AG04450 (cell line): Measurements from ENCODE around the gene TRAP1. TPM values are rescaled to one million over a fixed set of nuclear protein-coding genes. Genes with fewer than 3 reads are reported as not detected.
"Not testable (repeated sequence)": the region's sequence is repeated elsewhere in the genome, so short reads cannot be mapped to it uniquely, and the experiment has no call there.

Source experiments
- CTCF ChIA-PET: fragments of 300-600, 350-600 bp; formaldehyde crosslinking; extraction: SDS; loops from one replicate; lab custom pipeline; 2022; ENCODE audit warnings: antibody characterized with exemption, inconsistent platforms; lab: Charles Lee
- POLR2A ChIA-PET: fragments of 350-600 bp; formaldehyde crosslinking; extraction: SDS; loops from one replicate; lab custom pipeline; 2021; ENCODE audit warnings: antibody characterized with exemption, inconsistent platforms; lab: Yijun Ruan, JAX
- DNase-seq: peaks from one replicate; pipeline ENCODE4 v3.0.0-alpha.2; 2011; ENCODE audit warnings: low read depth, low spot score
- H3K27ac ChIP-seq: one replicate; pipeline ENCODE4 v1.5.1; 2012; ENCODE audit warnings: low read depth, low read length, control low read depth
- H3K27me3 ChIP-seq: one replicate; pipeline ENCODE4 v1.6.0; 2012; ENCODE audit warnings: low read length; ENCODE audit not compliant: control insufficient read depth, insufficient read depth
- H3K4me3 ChIP-seq: 2 replicates; pipeline ENCODE4 v1.5.1; 2011; ENCODE audit warnings: mild to moderate bottlenecking, low read depth, low read length, control low read depth
- H3K9me3 ChIP-seq: 2 replicates; pipeline ENCODE4 v1.5.1; 2012; ENCODE audit warnings: low read length; ENCODE audit not compliant: control insufficient read depth, insufficient read depth
- polyA plus RNA-seq: library from polyadenylated mRNA; depleted of rRNA; stranded (reverse); fragments of >200 nt; gene quantifications from 2 replicates; pipeline ENCODE4 v1.2.3, GENCODE V29; 2011
- TF ChIP-seq, protein P1 (sequence below): IDR thresholded peaks from 2 replicates; pipeline ENCODE4 v1.5.1; 2011; ENCODE audit warnings: low read depth, low read length, control low read depth, inconsistent platforms

TRAP1 gene
- polyA plus RNA-seq, 1 experiment = 83.9 TPM

GRCh38 chr16:3612510-3613466, 104.5 kb downstream of the TRAP1 start:
- TF ChIP-seq, protein P1, sequence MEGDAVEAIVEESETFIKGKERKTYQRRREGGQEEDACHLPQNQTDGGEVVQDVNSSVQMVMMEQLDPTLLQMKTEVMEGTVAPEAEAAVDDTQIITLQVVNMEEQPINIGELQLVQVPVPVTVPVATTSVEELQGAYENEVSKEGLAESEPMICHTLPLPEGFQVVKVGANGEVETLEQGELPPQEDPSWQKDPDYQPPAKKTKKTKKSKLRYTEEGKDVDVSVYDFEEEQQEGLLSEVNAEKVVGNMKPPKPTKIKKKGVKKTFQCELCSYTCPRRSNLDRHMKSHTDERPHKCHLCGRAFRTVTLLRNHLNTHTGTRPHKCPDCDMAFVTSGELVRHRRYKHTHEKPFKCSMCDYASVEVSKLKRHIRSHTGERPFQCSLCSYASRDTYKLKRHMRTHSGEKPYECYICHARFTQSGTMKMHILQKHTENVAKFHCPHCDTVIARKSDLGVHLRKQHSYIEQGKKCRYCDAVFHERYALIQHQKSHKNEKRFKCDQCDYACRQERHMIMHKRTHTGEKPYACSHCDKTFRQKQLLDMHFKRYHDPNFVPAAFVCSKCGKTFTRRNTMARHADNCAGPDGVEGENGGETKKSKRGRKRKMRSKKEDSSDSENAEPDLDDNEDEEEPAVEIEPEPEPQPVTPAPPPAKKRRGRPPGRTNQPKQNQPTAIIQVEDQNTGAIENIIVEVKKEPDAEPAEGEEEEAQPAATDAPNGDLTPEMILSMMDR = no peak
- H3K9me3 ChIP-seq = peaks cover 7% of the 10 kb centered on the region; the same call in 1 of the 2 replicates
- H3K27ac ChIP-seq = no peak overlapping the region
- no peaks in the 10 kb centered on the region for H3K27me3 ChIP-seq
- POLR2A ChIA-PET = no interaction called here
- CTCF ChIA-PET = no interaction called here
- no peak for DNase-seq
- H3K4me3 ChIP-seq = peak overlapping the region; percentile 98

DNA sequence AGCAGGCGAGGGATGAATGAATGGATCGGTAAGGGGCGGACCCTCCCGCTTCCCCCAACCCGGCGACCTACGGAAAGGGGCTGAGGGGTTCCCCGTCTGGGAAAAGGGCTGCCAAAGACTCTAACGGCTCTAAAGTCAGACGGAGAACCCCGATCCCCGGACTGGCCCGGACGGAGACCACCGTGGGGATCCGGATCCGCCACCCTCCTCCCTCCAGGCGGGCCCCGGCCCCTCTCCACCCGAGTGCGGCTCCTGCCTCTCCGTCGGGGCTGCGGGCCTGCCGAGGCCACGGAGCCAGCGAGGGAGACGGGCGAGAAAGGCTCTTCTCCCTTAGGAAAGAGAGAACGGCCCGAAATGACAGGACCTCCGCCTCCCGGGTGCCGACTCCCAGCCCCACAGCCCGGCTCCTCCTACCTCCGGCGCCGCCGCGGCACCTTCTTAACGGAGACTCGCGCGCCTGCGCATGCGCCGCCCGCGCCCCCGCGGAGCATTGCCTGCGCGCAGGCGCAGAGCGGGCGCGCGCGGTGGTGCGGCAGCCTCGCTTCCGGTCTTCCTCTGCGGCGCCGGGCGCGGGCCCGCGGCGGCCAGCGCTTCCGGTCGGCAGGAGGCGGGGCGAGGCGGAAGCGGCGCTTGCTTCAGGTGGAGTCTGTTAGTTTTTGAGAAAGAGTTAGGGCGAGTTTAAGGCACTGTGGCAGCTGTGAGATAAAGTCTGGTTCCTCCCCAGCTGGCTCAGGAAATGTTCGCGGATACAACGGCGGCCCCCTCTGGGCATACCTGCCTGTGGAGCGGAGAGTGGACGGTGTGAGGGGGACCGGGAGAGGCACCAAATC, 106.0 kb downstream of the TRAP1 start, which contains the start of gene SLX4:
Gene SLX4 (minus strand): TSS at position 461 of the 830 bp plus-strand sequence. CDS start 2,642 bp downstream, outside the sequence.
- DNase-seq = peak; percentile 61
- TF ChIP-seq, protein P1 = no peak
- H3K4me3 ChIP-seq = peak within 1 kb of the TSS; percentile 98
- ChIA-PET CTCF (no interaction called here), POLR2A (no interaction called here)
- no peaks in the 10 kb centered on the region for H3K27me3 ChIP-seq
- peak within 1 kb of the TSS; percentile 39 for H3K27ac ChIP-seq
- peaks cover 7% of the 10 kb centered on the region; the same call in 1 of the 2 replicates for H3K9me3 ChIP-seq

GRCh38 chr16:3610698-3611145, 106.6 kb downstream of the TRAP1 start:
- TF ChIP-seq, protein P1 = no peak
- Histone ChIP-seq H3K27ac (no peak overlapping the region), H3K27me3 (no peaks in the 10 kb centered on the region), H3K4me3 (peak overlapping the region; percentile 84), H3K9me3 (peaks cover 7% of the 10 kb centered on the region; the same call in 1 of the 2 replicates)
- CTCF ChIA-PET = no interaction called here
- no peak for DNase-seq
- POLR2A ChIA-PET = no interaction called here

- ChIA-PET POLR2A (no interaction called here), CTCF (no interaction called here)
- DNase-seq = no peak
- H3K27me3 ChIP-seq = no peaks in the 10 kb centered on the region
- no peak overlapping the region for H3K27ac ChIP-seq
- H3K9me3 ChIP-seq = peaks cover 7% of the 10 kb centered on the region; the same call in 1 of the 2 replicates
- peak overlapping the region; percentile 84 for H3K4me3 ChIP-seq
- TF ChIP-seq, protein P1 = no peak
Observed at GRCh38 chr16:3609895-3610697, 107.2 kb downstream of the TRAP1 start.

DNA sequence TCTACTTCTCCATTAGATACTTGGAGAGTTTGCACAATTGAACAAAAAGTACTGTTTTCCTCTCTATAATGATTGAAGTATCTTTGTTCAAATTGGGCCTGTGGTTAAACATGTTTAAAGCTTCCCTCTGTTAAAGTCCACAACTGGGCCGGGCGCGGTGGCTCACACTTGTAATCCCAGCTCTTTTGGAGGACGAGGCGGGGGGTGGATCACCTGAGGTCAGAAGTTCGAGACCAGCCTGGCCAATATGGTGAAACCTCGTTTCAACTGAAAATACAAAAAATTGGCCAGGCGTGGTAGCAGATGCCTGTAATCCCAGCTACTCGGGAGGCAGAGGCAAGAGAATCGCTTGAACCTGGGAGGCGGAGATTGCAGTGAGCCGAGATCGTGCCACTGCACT, 108.3 kb downstream of the TRAP1 start:
- H3K9me3 ChIP-seq, POLR2A ChIA-PET, DNase-seq, H3K27ac ChIP-seq, H3K4me3 ChIP-seq, CTCF ChIA-PET, H3K27me3 ChIP-seq: not testable (repeated sequence)
